K562 (cell line): Measurements from ENCODE around the gene MACROD2. TPM values are rescaled to one million over a fixed set of nuclear protein-coding genes. Genes with fewer than 3 reads are reported as not detected.

Source experiments
- ATAC-seq: fragments of 200-7000 bp; cut with Tn5 transposase; 3 replicates; pipeline ENCODE4 v1.9.1; 2020; ENCODE audit warnings: moderate library complexity
- BruUV-seq: library from RNA; stranded (reverse); fragments of 400-500 nt; replicated peaks from 2 replicates; lab custom pipeline; 2021; lab: Mats Ljungman, UMichigan
- CTCF ChIA-PET: fragments of 300-600 bp; formaldehyde crosslinking; extraction: SDS; loops from one replicate; lab custom pipeline; 2021; ENCODE audit warnings: low intra/inter-chr PET ratio; lab: Yijun Ruan, JAX
- POLR2A ChIA-PET: fragments of 300-600, 350-650 bp; sonication (Branson Sonifier 250); formaldehyde crosslinking; extraction: SDS; loops from one replicate; lab custom pipeline; 2021; ENCODE audit warnings: antibody characterized with exemption, inconsistent platforms; lab: Yijun Ruan, JAX
- DNase-seq, 4 experiments: peaks; one replicate each; pipeline versions ENCODE4 v3.0.0 to v3.0.0-alpha.2; 2011 to 2018; ENCODE audit warnings: low spot score in 3 of 4, mixed read lengths in 3 of 4; ENCODE audit errors: extremely low read depth in 1 of 4
- FAIRE-seq: peaks from 2 replicates; lab custom pipeline; 2011; peaks lifted over from hg19 to GRCh38; lab: Jason Lieb, UNC
- H2AFZ ChIP-seq: 2 replicates; pipeline ENCODE4 v1.6.0; 2011; ENCODE audit warnings: low read depth, low read length, control low read depth, inconsistent platforms
- H3K27ac ChIP-seq: fragments of 200-600 bp; 3 replicates; pipeline ENCODE4 v1.8.0; 2011; ENCODE audit warnings: low read depth, mild to moderate bottlenecking, control low read depth, inconsistent platforms, low read length, moderate library complexity, mixed read lengths; ENCODE audit errors: extremely low read depth
- H3K27me3 ChIP-seq, 2 experiments: fragments of 300-600 bp in 1 of 2; 2 replicates in 1 of 2; 3 replicates in 1 of 2; pipeline versions ENCODE4 v1.6.0 to v1.8.0; 2011; ENCODE audit warnings: inconsistent platforms in 2 of 2, low read length in 2 of 2, mild to moderate bottlenecking in 1 of 2, mixed read lengths in 1 of 2, moderate library complexity in 1 of 2; ENCODE audit not compliant: control insufficient read depth in 2 of 2, insufficient read depth in 2 of 2
- H3K36me3 ChIP-seq: fragments of 300-600 bp; 3 replicates; pipeline ENCODE4 v1.8.0; 2011; ENCODE audit warnings: mild to moderate bottlenecking, low read length, inconsistent platforms; ENCODE audit not compliant: control insufficient read depth, insufficient read depth
- H3K4me1 ChIP-seq, 2 experiments: fragments of 200-600 bp in 1 of 2; replicated peaks in 1 of 2; 2 replicates in 1 of 2; 3 replicates in 1 of 2; pipeline versions ENCODE4 v1.5.1 to v1.8.0; 2011; ENCODE audit warnings: inconsistent platforms in 2 of 2, low read length in 2 of 2, mild to moderate bottlenecking in 1 of 2, mixed read lengths in 1 of 2, moderate library complexity in 1 of 2; ENCODE audit not compliant: control insufficient read depth in 2 of 2, insufficient read depth in 2 of 2
- H3K4me2 ChIP-seq: 2 replicates; pipeline ENCODE4 v1.6.1; 2011; ENCODE audit warnings: low read length, control low read depth, inconsistent platforms, mixed read lengths; ENCODE audit not compliant: insufficient read depth
- H3K4me3 ChIP-seq: fragments of 200-600 bp; sonication (generic), shearing (Covaris generic); 2 replicates; pipeline ENCODE4 v1.5.1; 2016; ENCODE audit warnings: control low read depth, inconsistent platforms
- H3K79me2 ChIP-seq: fragments of 200-600 bp; 3 replicates; pipeline ENCODE4 v1.8.0; 2011; ENCODE audit warnings: low read length, inconsistent platforms; ENCODE audit not compliant: control insufficient read depth, insufficient read depth
- H3K9ac ChIP-seq, 2 experiments: 2 replicates each; pipeline versions ENCODE4 v1.6.0 to v1.6.1; 2011; ENCODE audit warnings: low read depth in 2 of 2, low read length in 2 of 2, control low read depth in 1 of 2, inconsistent platforms in 1 of 2, mild to moderate bottlenecking in 1 of 2, mixed read lengths in 1 of 2; ENCODE audit not compliant: insufficient read depth in 1 of 2
- H3K9me1 ChIP-seq: one replicate; pipeline ENCODE4 v1.6.0; 2011; ENCODE audit warnings: inconsistent platforms, mild to moderate bottlenecking, low read length, moderate library complexity; ENCODE audit not compliant: control insufficient read depth, insufficient read depth
- H3K9me3 ChIP-seq: replicated peaks from 2 replicates; pipeline ENCODE4 v1.5.1; 2011; ENCODE audit warnings: low read depth, low read length, inconsistent platforms; ENCODE audit not compliant: control insufficient read depth, insufficient read depth
- H4K20me1 ChIP-seq: replicated peaks from 2 replicates; pipeline ENCODE4 v1.6.1; 2011; ENCODE audit warnings: low read length, inconsistent platforms, mixed read lengths; ENCODE audit not compliant: control insufficient read depth, insufficient read depth
- DACH1 ChIP-seq: fragments of 450-650 bp; IDR thresholded peaks from 2 replicates; pipeline ENCODE4 v1.6.1; 2018; ENCODE audit not compliant: partially characterized antibody
- SIN3A ChIP-seq, 2 experiments: fragments of 150-350 bp in 1 of 2; IDR thresholded peaks; 2 replicates each; pipeline ENCODE4 v1.6.1; 2011 to 2016; ENCODE audit warnings: borderline replicate concordance in 2 of 2, low read depth in 2 of 2, low read length in 2 of 2, mild to moderate bottlenecking in 2 of 2, moderate library complexity in 2 of 2; ENCODE audit not compliant: control insufficient read depth in 1 of 2
- SMARCA4 ChIP-seq: fragments of 450-650 bp; IDR thresholded peaks from 2 replicates; pipeline ENCODE4 v1.6.1; 2016
- WGBS: fragments of 100-300 bp; shearing (Covaris generic); methylation state at CpG from one replicate; pipeline ENCODE4 v1.1.6; 2016; ENCODE audit warnings: low coverage, mixed read lengths; ENCODE audit not compliant: insufficient coverage; ENCODE audit errors: missing lambda C conversion rate; 5-methylcytosine and 5-hydroxymethylcytosine counted together
- in situ Hi-C: fragments of 300-500 bp; cut with MboI; formaldehyde crosslinking; loops from 4 replicates; pipeline ENCODE4 v1.15.0; 2018; ENCODE audit warnings: inconsistent platforms, mixed read lengths
- intact Hi-C: fragments of 100-400 bp; cut with micrococcal nuclease; formaldehyde crosslinking; loops from 2 replicates; pipeline ENCODE4 v1.14.2; 2022
- polyA plus RNA-seq, 8 experiments: library from polyadenylated mRNA; depleted of rRNA in 4 of 8; stranded (reverse) in 5 of 8; unstranded in 3 of 8; fragments of >200 nt; fragmentation: Nextera tagmentation in 2 of 8; fragmentation: Illumina TruSeq in 1 of 8; extraction: Ambion mirVana in 2 of 8; extraction: Trizol in 1 of 8; gene quantifications; 2 replicates each; pipeline versions ENCODE4 v1.2.1 to v1.2.3, GENCODE V29; 2011 to 2014; ENCODE audit warnings: inconsistent platforms in 1 of 8, missing spikeins in 1 of 8
- total RNA-seq, 7 experiments: library from RNA; depleted of rRNA in 6 of 7; stranded (reverse); fragments of >200 nt in 6 of 7; fragmentation: Illumina TruSeq in 2 of 7; extraction: Trizol in 2 of 7; gene quantifications; 2 replicates each; pipeline versions ENCODE4 v1.2.1 to v1.2.3, GENCODE V29; 2011 to 2021; ENCODE audit warnings: low replicate concordance in 1 of 7
- TF ChIP-seq, protein P1 (sequence below): fragments of 450-650 bp; IDR thresholded peaks from 2 replicates; pipeline ENCODE4 v1.6.1; 2014; ENCODE audit warnings: low read depth, mild to moderate bottlenecking, moderate library complexity, borderline replicate concordance
- TF ChIP-seq, protein P2 (sequence below): sonication (generic); formaldehyde crosslinking; IDR thresholded peaks from 2 replicates; pipeline ENCODE4 v1.8.0; 2022; ENCODE audit warnings: mild to moderate bottlenecking, missing genetic modification reagents

MACROD2 gene
- total and polyA plus RNA-seq, 9 of the 15 experiments (the other 6 are each of a cell fraction or from before 2014, with no cell fraction given), result not detected

DNA sequence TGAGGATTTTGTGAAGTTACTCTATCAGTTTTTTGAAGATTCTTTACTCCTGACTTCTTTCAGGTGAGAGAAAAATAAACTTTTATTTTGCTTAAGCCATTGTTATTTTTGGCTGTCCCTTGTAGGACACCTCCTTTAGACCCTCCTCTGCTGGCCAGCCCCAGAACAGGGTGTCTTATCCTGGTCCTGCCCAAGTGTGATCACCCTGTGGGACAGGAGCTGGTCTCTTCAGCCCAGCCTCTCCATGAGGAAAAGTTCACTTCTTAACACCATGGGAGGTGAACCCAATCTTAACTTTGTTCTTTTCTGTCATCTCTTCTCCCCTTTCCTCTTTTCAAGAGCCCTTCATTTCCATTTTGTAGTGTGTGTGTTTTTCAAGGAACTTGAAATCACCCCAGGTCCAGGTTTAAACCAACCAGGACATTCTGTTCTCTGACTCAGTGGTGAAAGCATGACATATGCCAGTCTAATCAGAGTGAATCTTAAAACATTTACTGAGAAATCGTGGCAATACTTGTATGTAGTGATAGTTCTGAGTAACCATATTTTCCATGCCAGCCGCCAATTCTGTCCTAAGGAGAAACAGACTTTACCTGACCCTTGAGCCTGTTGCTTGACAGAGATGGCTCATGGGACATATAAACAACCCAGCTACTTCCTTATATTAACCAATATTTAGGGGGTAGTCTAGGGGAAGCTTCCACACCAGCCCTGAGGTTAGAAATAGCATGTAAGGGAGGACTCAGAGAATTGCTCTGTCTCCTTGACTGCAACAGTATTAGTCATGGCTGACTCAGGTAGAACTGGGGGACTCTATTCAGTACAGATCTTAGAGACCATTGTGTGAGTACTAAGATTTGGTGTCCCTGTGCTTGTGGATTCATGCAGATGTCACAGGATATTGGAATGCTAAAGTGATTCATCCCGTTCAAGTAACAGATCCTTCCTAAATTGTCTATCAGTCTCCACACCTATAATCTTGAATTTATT lies 293.3 kb downstream of the MACROD2 start:
- FAIRE-seq, result no peak

DNA sequence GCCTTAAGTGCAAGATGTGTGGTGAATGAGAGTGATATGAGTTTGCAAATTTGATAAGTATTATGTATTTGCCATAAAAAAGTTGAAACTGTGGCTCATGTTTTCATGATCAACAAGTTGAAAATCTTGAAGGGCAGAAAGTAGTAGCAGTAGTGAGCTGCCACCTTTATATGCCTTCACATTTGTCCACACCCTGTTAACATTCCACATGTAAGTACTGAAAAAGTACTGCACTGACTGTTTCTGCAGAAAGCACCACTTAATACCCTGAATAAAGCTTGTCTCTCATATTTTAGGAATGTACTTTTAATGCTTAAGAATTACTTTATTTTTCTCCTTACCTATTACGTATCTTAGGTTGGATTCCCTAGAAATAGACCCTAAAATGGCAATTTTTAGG lies 296.2 kb downstream of the MACROD2 start:
- Histone ChIP-seq H3K9me3 (no peaks in the 10 kb centered on the region), H3K4me2 (no peak overlapping the region), H3K36me3 (no peaks in the 10 kb centered on the region), H4K20me1 (no peaks in the 10 kb centered on the region), H3K27me3 (no peaks in the 10 kb centered on the region), H3K27ac (no peak overlapping the region), H3K9ac (no peak overlapping the region), H3K4me3 (no peak overlapping the region), H2AFZ (no peak overlapping the region), H3K9me1 (no peaks in the 10 kb centered on the region), H3K79me2 (no peaks in the 10 kb centered on the region), H3K4me1 (no peaks in the 10 kb centered on the region)
- ChIA-PET POLR2A (no interaction called here), CTCF (no interaction called here)
- FAIRE-seq (no peak), ATAC-seq (no peak), DNase-seq (no peak)
- intact Hi-C loops, result no loop called here
- 0% methylated on average over 1 of the region's 1 CpG for WGBS
- no TSS peak for BruUV-seq
- in situ Hi-C loops, result no loop called here
- TF ChIP-seq SIN3A (IDR thresholded peaks at IDR 0.05; ENCODE audit: borderline replicate concordance in 2 of 2, control insufficient read depth in 1 of 2, low read depth in 2 of 2, low read length in 2 of 2), result no peak
- TF ChIP-seq, protein P1, sequence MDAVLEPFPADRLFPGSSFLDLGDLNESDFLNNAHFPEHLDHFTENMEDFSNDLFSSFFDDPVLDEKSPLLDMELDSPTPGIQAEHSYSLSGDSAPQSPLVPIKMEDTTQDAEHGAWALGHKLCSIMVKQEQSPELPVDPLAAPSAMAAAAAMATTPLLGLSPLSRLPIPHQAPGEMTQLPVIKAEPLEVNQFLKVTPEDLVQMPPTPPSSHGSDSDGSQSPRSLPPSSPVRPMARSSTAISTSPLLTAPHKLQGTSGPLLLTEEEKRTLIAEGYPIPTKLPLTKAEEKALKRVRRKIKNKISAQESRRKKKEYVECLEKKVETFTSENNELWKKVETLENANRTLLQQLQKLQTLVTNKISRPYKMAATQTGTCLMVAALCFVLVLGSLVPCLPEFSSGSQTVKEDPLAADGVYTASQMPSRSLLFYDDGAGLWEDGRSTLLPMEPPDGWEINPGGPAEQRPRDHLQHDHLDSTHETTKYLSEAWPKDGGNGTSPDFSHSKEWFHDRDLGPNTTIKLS, result no peak
- TF ChIP-seq, protein P2, sequence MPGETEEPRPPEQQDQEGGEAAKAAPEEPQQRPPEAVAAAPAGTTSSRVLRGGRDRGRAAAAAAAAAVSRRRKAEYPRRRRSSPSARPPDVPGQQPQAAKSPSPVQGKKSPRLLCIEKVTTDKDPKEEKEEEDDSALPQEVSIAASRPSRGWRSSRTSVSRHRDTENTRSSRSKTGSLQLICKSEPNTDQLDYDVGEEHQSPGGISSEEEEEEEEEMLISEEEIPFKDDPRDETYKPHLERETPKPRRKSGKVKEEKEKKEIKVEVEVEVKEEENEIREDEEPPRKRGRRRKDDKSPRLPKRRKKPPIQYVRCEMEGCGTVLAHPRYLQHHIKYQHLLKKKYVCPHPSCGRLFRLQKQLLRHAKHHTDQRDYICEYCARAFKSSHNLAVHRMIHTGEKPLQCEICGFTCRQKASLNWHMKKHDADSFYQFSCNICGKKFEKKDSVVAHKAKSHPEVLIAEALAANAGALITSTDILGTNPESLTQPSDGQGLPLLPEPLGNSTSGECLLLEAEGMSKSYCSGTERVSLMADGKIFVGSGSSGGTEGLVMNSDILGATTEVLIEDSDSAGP, result no peak

More for the DNA sequence above, 293.3 kb downstream of the MACROD2 start:
- H3K4me2 ChIP-seq, result no peak overlapping the region
- POLR2A ChIA-PET, result no interaction called here
- TF ChIP-seq DACH1 (no peak), SMARCA4 (no peak)
- BruUV-seq, result no TSS peak
- in situ Hi-C loops (no loop called here), intact Hi-C loops (no loop called here)
- no peaks in the 10 kb centered on the region for H3K9me3 ChIP-seq
- CTCF ChIA-PET, result no interaction called here
- H3K27ac ChIP-seq, result no peak overlapping the region
- H3K9ac ChIP-seq, result no peak overlapping the region
- H3K27me3 ChIP-seq, result no peaks in the 10 kb centered on the region
- no peaks in the 10 kb centered on the region for H3K4me1 ChIP-seq
- no peaks in the 10 kb centered on the region for H4K20me1 ChIP-seq
- H3K4me3 ChIP-seq, result no peak overlapping the region
- ATAC-seq, result no peak
- DNase-seq, result no peak
- 0% methylated on average over 3 of the region's 3 CpGs for WGBS
- no peaks in the 10 kb centered on the region for H3K9me1 ChIP-seq
- no peaks in the 10 kb centered on the region for H3K79me2 ChIP-seq
- H3K36me3 ChIP-seq, result no peaks in the 10 kb centered on the region
- no peak overlapping the region for H2AFZ ChIP-seq
